Duodenal mucosa (tissue), 2 donors: ENCODE measurements around the gene ZMAT5.

Experiments used
- H3K27ac ChIP-seq: one replicate; pipeline ENCODE4 v1.7.0; 2013; ENCODE audit warnings: low read depth, low read length
- H3K27me3 ChIP-seq, 2 donors: one replicate each; pipeline ENCODE4 v1.7.0; 2013; ENCODE audit warnings: low read length in 2 of 2, control low read depth in 1 of 2; ENCODE audit not compliant: insufficient read depth in 2 of 2, control insufficient read depth in 1 of 2
- H3K36me3 ChIP-seq, 2 donors: one replicate each; pipeline ENCODE4 v1.7.0; 2013; ENCODE audit warnings: low read length in 2 of 2, control low read depth in 1 of 2; ENCODE audit not compliant: insufficient read depth in 2 of 2, control insufficient read depth in 1 of 2
- H3K4me1 ChIP-seq, 2 donors: one replicate each; pipeline ENCODE4 v1.7.0; 2013; ENCODE audit warnings: low read length in 2 of 2, control low read depth in 1 of 2; ENCODE audit not compliant: insufficient read depth in 2 of 2, control insufficient read depth in 1 of 2
- H3K4me3 ChIP-seq, 2 donors: one replicate each; pipeline ENCODE4 v1.7.0; 2013; ENCODE audit warnings: low read length in 2 of 2, low read depth in 1 of 2
- H3K9ac ChIP-seq, 2 donors: one replicate each; pipeline ENCODE4 v1.7.0; 2013; ENCODE audit warnings: low read length in 2 of 2, low read depth in 1 of 2
- H3K9me3 ChIP-seq, 2 donors: one replicate each; pipeline ENCODE4 v1.7.0; 2013; ENCODE audit warnings: low read length in 2 of 2, control low read depth in 1 of 2; ENCODE audit not compliant: control insufficient read depth in 1 of 2

ZMAT5 gene

DNA sequence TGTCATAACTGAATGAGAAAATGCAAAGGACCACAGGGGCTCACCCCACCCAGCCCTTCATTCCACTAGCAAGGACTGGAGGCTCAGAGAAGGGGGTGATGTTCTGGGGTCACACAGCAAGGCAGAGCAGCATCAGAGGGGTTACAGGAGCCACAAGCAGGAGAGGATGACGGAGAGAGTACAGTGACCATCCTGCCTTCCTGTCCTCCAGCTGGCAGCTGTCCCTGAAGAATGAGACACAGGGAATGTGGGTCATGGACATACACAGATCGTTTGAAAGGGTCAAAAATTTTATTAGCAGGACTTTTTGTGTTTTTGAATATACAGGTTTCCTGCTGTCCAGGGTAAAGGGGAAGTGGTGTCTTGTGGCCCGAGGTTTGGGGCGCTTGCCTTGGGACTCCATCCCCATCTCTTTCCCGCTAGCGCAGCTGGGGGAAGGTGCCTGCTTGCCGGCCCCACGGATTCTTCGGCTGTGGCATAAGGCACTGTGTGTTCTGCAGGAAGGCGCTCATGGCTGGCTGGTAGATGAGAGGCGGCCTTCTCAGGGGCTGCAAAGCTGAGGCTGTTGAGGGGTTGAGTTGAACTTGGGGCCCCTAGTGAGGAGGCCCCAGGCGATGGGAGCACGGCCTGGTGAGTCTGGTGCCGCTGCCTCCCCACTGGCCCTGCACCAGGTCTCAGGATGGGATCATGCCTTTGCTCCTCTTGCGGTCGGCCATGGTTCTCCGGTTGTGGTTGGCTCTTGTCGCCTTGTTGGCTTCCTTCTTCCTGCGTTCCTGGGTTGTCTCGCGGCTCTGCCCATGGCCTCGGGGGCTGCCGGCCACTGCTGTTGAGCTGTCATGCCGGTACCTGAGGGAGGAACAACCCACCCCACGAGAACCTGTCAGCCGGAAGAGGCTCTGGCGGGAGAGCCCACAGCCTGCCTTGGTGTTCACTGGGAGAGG, 21.8 kb upstream of the ZMAT5 start:
- H3K9ac ChIP-seq, result no peak overlapping the region
- no peaks in the 10 kb centered on the region for H3K27me3 ChIP-seq
- H3K36me3 ChIP-seq, result peaks cover 32 to 63% of the 10 kb centered on the region in 2 donors
- H3K4me1 ChIP-seq, result peaks cover 0 to 6% of the 10 kb centered on the region in 2 donors
- no peak overlapping the region for H3K4me3 ChIP-seq
- H3K27ac ChIP-seq, result no peak overlapping the region
- H3K9me3 ChIP-seq, result no peaks in the 10 kb centered on the region

DNA sequence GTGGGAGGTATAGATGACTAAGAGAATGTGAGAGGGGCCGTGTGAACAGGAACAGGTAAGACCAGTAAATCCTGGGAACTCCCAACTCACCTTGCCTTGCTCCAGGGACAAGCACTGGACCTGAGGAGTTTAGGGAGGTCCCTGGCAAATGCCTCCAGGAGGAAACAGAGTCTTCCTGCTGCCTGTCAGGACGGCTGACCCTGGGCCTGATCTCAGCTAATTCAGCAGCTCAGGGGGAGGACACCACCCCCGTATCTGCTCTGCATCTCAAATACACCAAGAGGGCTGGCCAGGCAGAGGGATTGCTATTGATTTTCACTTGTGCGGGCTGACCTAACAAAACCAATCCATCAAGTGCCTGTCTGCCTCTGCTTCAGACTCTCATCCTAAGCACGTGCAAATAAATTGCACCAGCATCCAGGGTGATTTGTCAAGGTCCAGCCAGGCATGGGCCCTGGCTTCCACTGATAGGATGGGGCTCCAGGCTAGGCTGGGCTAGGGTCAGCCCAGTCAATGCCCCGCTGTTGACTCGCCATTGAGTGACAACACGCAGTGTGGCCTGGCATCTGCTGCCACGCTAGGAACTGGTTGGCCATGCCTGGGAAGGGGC, 20.7 kb upstream of the ZMAT5 start:
- peaks cover 24 to 52% of the 10 kb centered on the region in 2 donors for H3K36me3 ChIP-seq
- H3K4me3 ChIP-seq, result no peak overlapping the region
- no peaks in the 10 kb centered on the region for H3K9me3 ChIP-seq
- peaks cover 3 to 8% of the 10 kb centered on the region in 2 donors for H3K4me1 ChIP-seq
- no peak overlapping the region for H3K9ac ChIP-seq
- no peaks in the 10 kb centered on the region for H3K27me3 ChIP-seq
- no peak overlapping the region for H3K27ac ChIP-seq

DNA sequence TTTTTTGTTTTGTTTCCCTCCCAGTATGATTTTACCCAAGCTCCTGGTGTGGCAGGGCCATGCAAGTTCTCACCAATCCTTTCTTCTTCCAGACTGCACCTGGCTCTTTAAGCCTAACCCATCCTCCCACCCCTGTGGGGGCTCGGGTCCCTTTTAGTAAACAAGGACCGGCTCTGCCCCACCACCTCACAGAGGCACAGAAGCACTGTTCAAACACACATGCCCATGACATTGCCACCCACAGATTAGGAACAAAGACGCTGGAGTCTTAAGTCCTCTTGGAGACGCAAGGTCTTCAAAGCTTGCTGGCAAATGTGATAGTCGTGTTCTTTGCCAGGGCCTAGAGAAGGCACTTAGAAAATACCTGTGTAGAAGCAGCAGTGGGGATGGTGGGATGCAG, 19.2 kb upstream of the ZMAT5 start:
- peaks cover 16 to 21% of the 10 kb centered on the region in 2 donors for H3K4me1 ChIP-seq
- peaks cover 19 to 38% of the 10 kb centered on the region in 2 donors for H3K36me3 ChIP-seq
- no peaks in the 10 kb centered on the region for H3K9me3 ChIP-seq
- no peak overlapping the region for H3K27ac ChIP-seq
- H3K9ac ChIP-seq, result no peak overlapping the region
- H3K4me3 ChIP-seq, result no peak overlapping the region
- no peaks in the 10 kb centered on the region for H3K27me3 ChIP-seq

DNA sequence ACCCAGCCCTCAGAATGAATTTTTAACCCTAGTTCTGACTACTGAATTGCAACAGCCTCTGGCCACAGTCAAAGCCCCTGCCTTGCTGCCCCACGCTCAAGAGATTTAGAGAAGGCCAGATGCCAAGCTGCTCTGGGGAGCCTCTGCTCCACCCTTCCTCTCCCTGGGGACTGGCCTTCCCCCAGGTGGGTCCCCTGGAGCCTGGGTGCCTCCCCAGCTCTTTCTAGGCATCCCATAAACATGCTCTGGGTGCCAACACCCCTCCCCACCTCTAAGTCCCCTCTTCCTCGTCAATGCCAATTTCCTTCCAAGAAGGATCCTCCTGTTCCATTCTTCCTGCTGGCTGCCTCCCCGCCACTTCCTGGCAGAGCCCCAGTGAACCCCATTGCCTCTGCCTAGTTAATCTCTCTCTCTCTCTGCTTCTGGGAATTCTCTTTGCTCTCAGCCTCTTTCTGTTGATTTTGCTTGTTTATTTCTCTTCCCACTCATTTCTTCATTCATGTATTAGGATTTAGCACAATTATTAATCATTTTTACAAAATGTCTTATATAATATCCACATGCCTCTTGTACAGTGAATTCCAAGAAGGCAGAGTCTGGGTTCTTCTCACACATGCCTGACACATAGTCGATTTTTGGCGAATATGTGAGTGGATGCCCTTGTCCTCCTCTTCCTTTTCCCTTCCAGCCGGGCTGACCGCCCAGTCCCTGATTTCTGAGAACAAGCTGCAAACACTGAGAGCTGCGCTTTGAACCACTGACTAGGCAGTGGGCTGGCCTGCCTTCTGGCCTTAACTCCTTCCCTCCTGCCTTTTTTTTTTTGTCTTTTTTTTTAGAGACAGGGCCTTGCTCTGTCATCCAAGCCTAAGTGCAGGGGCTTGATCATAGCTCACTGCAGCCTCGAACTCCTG, 17.9 kb upstream of the ZMAT5 start:
- Histone ChIP-seq H3K4me3 (no peak overlapping the region), H3K27ac (peak overlapping the region; percentile 31), H3K4me1 (peaks cover 21 to 29% of the 10 kb centered on the region in 2 donors)

DNA sequence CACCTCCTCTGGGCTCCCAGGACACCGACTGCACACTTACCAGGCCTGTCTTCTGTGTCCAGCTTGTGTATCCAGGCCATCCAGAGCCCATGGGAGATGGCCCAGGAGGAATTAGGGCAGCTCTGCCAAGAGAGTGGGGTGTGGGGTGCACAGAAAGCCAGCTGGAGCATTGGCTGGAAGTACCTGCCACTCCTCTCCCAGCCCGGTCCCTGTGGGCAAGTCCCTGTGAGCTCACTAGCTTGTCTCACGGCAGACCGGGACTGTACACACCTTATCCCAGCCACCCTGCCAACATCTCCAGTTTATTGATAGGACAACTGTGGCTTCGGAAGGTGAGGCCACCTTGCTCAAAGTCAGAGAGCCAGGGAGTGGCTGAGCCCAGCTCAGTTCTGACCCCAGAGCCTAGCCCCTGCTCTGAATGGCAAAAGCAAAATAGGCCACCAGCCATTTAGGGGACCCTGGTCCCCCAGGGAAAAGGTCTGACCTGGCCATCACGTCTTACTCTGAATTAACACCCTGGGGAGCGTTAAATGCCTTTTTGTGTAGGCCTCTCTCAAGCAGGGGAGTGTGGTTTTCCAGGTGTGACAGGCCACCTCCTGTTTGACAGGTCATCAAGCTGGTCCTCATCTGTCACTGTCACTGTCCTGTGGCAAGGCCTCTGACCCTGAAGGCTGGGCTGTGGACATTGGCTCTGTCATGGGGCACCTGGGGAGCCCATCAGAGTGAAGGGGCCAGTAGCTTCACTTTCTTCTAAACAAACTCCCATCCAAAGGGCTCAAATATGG, 15.4 kb upstream of the ZMAT5 start:
- Histone ChIP-seq H3K4me3 (no peak overlapping the region), H3K9ac (no peak overlapping the region), H3K27ac (no peak overlapping the region), H3K9me3 (no peaks in the 10 kb centered on the region), H3K36me3 (peaks cover under 1 to 2% of the 10 kb centered on the region in 2 donors), H3K27me3 (no peaks in the 10 kb centered on the region), H3K4me1 (peaks cover 30 to 40% of the 10 kb centered on the region in 2 donors)

More for the DNA sequence above, 17.9 kb upstream of the ZMAT5 start:
- Histone ChIP-seq H3K9ac (no peak overlapping the region), H3K27me3 (no peaks in the 10 kb centered on the region), H3K36me3 (peaks cover 19 to 25% of the 10 kb centered on the region in 2 donors), H3K9me3 (no peaks in the 10 kb centered on the region)

DNA sequence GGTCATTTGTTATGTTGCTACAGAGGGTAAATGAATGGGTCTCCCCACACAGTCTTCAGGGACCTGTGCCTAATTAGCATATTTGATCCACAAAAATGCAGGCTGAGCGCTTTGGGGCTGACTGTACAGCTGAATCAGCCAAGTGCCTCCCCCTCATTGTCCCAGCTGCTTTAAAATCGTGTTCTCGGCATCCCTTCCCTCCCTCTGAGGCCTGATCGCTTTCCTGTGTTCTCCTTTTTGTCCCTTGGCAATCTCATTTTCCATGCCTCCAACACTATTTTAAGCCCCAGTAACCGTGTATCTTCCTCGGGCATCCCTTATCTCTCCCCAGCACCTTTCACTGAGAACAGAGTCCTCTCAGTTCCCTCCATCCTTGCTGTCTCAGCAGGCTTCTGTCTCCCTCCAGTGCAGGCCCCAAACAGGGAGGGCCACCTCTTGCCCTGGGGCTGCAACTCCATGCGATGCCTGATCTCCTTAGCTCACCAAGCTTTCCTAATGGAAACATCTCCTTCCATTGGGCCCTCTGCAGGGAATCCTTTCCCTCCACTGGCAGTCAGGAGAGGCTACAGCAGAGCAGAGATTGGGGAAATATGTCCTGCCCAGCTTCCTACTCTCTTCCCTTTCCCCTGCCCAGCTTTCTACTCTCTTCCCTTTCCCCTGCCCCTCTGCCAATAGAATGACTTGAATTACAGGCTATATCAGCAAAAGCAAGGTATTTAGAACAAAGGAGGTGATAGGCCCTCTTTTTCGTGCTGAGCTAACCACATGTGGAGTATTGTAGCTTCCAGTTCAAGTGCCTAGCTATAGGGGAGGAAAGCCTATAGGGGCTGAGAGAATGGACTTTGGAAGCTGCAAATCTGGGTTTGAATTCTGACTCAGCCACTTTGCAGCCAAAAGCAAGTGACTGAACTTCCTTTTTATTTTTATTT, 14.2 kb upstream of the ZMAT5 start:
- Histone ChIP-seq H3K27me3 (no peaks in the 10 kb centered on the region), H3K27ac (no peak overlapping the region), H3K36me3 (no peaks in the 10 kb centered on the region), H3K9ac (peak overlapping the region in 1 of 2 donors; percentile 32), H3K4me1 (peaks cover 30 to 40% of the 10 kb centered on the region in 2 donors), H3K4me3 (no peak overlapping the region), H3K9me3 (no peaks in the 10 kb centered on the region)

DNA sequence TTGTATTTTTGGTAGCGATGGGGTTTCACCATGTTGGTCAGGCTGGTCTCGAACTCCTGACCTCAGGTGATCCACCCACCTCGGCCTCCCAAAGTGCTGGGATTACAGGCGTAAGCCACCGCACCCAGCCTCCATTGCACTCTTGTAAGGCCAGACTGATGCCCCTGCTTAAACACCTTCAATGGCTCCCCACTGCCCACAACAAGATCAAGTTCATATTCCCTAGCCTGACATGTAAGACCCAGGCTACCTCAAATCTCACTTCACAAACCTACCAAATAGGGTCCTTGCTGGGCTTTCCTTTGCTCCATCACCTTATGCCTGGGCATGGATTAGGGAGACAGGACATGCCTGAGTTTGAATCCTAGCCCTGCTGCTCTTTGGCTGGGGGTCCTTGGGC, 13.4 kb upstream of the ZMAT5 start:
- H3K9ac ChIP-seq, result no peak overlapping the region
- H3K4me3 ChIP-seq, result no peak overlapping the region
- H3K36me3 ChIP-seq, result no peaks in the 10 kb centered on the region
- H3K27me3 ChIP-seq, result no peaks in the 10 kb centered on the region
- H3K4me1 ChIP-seq, result peaks cover 30 to 40% of the 10 kb centered on the region in 2 donors
- no peak overlapping the region for H3K27ac ChIP-seq
- no peaks in the 10 kb centered on the region for H3K9me3 ChIP-seq

DNA sequence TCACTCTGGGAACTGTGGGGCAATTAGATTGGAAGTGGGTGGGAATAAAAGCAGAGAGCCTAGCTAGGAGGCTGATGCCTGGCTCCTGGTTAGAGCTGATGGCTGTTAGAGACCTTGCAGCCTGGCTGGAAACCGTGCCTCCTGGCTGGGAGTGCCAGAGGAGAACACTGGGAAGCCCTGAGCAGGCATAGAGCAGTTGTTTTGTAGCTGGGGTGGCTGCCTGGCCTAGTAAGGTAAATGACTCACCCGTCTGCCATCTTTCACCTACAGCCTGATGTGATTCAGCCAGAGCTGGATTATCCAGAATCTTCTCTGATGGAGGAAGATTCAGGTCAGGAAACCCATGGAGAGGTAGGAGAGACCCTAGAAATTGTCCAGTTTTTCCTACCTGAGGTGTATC, 6.4 kb upstream of the ZMAT5 start:
- no peaks in the 10 kb centered on the region for H3K9me3 ChIP-seq
- H3K4me1 ChIP-seq, result peaks cover 7 to 10% of the 10 kb centered on the region in 2 donors
- H3K4me3 ChIP-seq, result no peak overlapping the region
- no peak overlapping the region for H3K9ac ChIP-seq
- H3K36me3 ChIP-seq, result peaks cover 5 to 22% of the 10 kb centered on the region in 2 donors
- no peaks in the 10 kb centered on the region for H3K27me3 ChIP-seq
- H3K27ac ChIP-seq, result no peak overlapping the region
